ENCODE data around the gene TRIM17. TPM values are rescaled to one million over a fixed set of nuclear protein-coding genes. Genes with fewer than 3 reads are reported as not detected.

The TRIM17 gene
- total and polyA plus RNA-seq, 2 of the 8 experiments (the other 6 are each of a cell fraction or from before 2014, with no cell fraction given), result 1.1 to 2.2 TPM

- no peak overlapping the region for H3K9ac ChIP-seq (replicated peaks in 1 of 4; ENCODE audit: extremely low read depth in 1 of 4, low read depth in 3 of 4, low read length in 3 of 4)
- peaks cover 0 to 3% of the 10 kb centered on the region in 2 experiments; a peak in 1 of 4 replicates for H3K9me3 ChIP-seq (ENCODE audit: insufficient read depth in 2 of 2, low read depth in 1 of 2, low read length in 1 of 2)
- H2BK5ac ChIP-seq (ENCODE audit: low read depth, low read length), result no peak overlapping the region
- DNase-seq (ENCODE audit: low read depth in 1 of 2, low spot score in 2 of 2), result no peak
- ChIA-PET CTCF (ENCODE audit: partially characterized antibody) (interaction anchor here (1.2 kb wide), 1 partner anchor 85 kb away, joined by 3 read pairs; no protein-coding TSS in a partner anchor), POLR2A (ENCODE audit: partially characterized antibody) (interaction anchor here (1.0 to 1.7 kb wide), 3 partner anchors 9 to 96 kb away, joined by 3 to 4 read pairs (median 3); a partner anchor contains a TSS)
- H2BK20ac ChIP-seq (ENCODE audit: low read length), result no peak overlapping the region
- H3K79me2 ChIP-seq (ENCODE audit: control insufficient read depth in 1 of 2, insufficient read depth in 2 of 2, low read length in 2 of 2), result no peaks in the 10 kb centered on the region
- H4K20me1 ChIP-seq (replicated peaks in 1 of 2; ENCODE audit: control insufficient read depth in 1 of 2, insufficient read depth in 2 of 2, low read length in 2 of 2), result no peaks in the 10 kb centered on the region
- H3K23me2 ChIP-seq (ENCODE audit: low read depth, low read length), result no peaks in the 10 kb centered on the region
- no peak overlapping the region for H2AK5ac ChIP-seq (ENCODE audit: low read depth, low read length)
- no peak overlapping the region for H3K14ac ChIP-seq (ENCODE audit: insufficient read length)
- WGBS, 2 experiments (ENCODE audit: extremely low coverage in 1 of 2, insufficient coverage in 1 of 2, insufficient read length in 1 of 2, insufficient replicate concordance in 2 of 2, low coverage in 1 of 2, low lambda C conversion rate in 2 of 2, missing lambda C conversion rate in 1 of 2), result 84% methylated on average over 22 of the region's 26 CpGs; no CpG with 5 or more reads in 1 of the 2 experiments
- no peak overlapping the region for H3K27ac ChIP-seq (ENCODE audit: low read depth, low read length)
- no peak overlapping the region for H2BK12ac ChIP-seq (ENCODE audit: low read depth, low read length)
- TF ChIP-seq ZNF274 (IDR thresholded peaks at IDR 0.05; ENCODE audit: borderline replicate concordance, extremely low read depth, low read length) (no peak), CHD2 (IDR thresholded peaks at IDR 0.05; ENCODE audit: low read length) (no peak), JUND (IDR thresholded peaks at IDR 0.05; ENCODE audit: low read length) (no peak), KDM1A (IDR thresholded peaks at IDR 0.05; ENCODE audit: borderline replicate concordance, low read length) (no peak), BACH1 (IDR thresholded peaks at IDR 0.05; ENCODE audit: low read length) (no peak), TBP (IDR thresholded peaks at IDR 0.05; ENCODE audit: low read depth, low read length) (no peak), CBX8 (IDR thresholded peaks at IDR 0.05; ENCODE audit: borderline replicate concordance, low read depth, low read length) (no peak)
- peaks cover 0 to under 1% (median 0%) of the 10 kb centered on the region in 4 experiments; a peak in 2 of 7 replicates for H3K4me1 ChIP-seq (replicated peaks in 1 of 4; ENCODE audit: control insufficient read depth in 3 of 4, insufficient read depth in 4 of 4, low read length in 3 of 4)
- H3K4ac ChIP-seq (replicated peaks; ENCODE audit: insufficient read length, low read depth, low read length), result no peak overlapping the region
- H3K36me3 ChIP-seq (ENCODE audit: control insufficient read depth in 2 of 4, insufficient read depth in 4 of 4, low read length in 3 of 4), result no peaks in the 10 kb centered on the region
- peak overlapping the region; percentile 51; the same call in 1 of the 2 replicates for H4K8ac ChIP-seq (ENCODE audit: extremely low read depth, insufficient read depth, low read length)
- H3K4me3 ChIP-seq (ENCODE audit: extremely low read depth in 1 of 4, insufficient read depth in 2 of 4, low read depth in 3 of 4, low read length in 4 of 4), result no peak overlapping the region
- H3K27me3 ChIP-seq (replicated peaks in 1 of 4; ENCODE audit: control insufficient read depth in 3 of 4, extremely low read depth in 1 of 4, insufficient read depth in 3 of 4, low read length in 3 of 4), result no peaks in the 10 kb centered on the region; a peak in 2 of 7 replicates
- H3K56ac ChIP-seq (replicated peaks; ENCODE audit: insufficient read length, low read depth, low read length), result no peak overlapping the region
- no peak overlapping the region for H2BK120ac ChIP-seq (replicated peaks; ENCODE audit: low read depth, low read length)
- H3K79me1 ChIP-seq (ENCODE audit: low read depth, low read length), result no peaks in the 10 kb centered on the region
- H4K91ac ChIP-seq (replicated peaks; ENCODE audit: insufficient read length, low read length), result no peak overlapping the region
- no peak overlapping the region for H3K4me2 ChIP-seq (ENCODE audit: insufficient read depth in 1 of 2, low read depth in 2 of 2, low read length in 2 of 2)
- H3K23ac ChIP-seq (ENCODE audit: insufficient read length), result no peak overlapping the region
- no peak overlapping the region for H4K5ac ChIP-seq (ENCODE audit: insufficient read length, low read depth, low read length)
- no peak overlapping the region for H3K18ac ChIP-seq (ENCODE audit: extremely low read depth, low read length)
- no peak overlapping the region for H2AFZ ChIP-seq (ENCODE audit: low read length)
- FAIRE-seq, result no peak
- no peak overlapping the region for H2BK15ac ChIP-seq (ENCODE audit: low read length)
These were observed 55.1 kb downstream of the TRIM17 start for GRCh38 chr1:228361314-228362140.
